Cerebellar nuclear complex (tissue), 1 donor: Measurements from ENCODE around the gene RGS9BP.
"Not testable (repeated sequence)": the region's sequence is repeated elsewhere in the genome, so short reads cannot be mapped to it uniquely, and the experiment has no call there.

ENCODE experiments used
- DNase-seq, 2 experiments: peaks; one replicate each; lab custom pipeline; 2025; lab: John Stamatoyannopoulos, UW

RGS9BP gene

DNA sequence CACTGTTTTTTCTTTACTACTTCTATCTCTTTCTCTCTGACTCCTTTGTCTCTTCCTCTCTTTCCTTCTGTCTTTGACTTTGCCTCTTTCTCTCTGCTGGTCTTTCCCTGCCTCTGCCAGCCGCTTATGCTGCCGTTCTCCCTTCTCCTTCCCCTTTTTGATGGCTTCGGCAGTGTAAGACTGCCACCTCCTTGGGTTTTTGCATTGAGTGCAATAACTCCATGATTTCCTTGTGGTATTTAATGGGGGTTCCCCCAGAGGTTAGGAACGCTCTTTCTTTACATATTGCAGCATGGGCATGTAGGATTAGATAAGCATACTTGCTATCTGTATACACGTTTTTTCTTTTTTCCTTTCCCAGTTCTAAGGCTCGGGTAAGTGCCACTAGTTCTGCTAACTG, 19.9 kb downstream of the RGS9BP start:
- not testable (repeated sequence) for DNase-seq

DNA sequence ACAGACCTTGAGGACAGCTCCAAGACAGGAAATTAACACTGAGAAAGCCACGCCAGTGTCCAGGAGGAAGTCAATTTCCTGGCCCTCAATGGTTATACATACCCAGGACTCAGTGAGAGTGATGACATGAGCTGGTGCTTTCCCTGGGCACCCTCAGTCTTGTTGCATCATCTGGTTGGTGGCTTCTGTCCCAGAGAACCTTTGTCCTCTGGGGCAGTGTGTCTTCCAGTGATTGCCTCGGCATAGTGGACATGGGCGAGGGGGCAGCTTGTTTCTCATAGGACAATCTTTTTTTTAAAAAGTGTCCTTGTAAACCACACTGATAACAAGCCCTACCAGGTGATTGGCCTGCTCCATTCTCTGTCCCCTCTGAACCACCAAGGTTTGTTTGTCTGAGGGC, 21.1 kb downstream of the RGS9BP start:
- not testable (repeated sequence) for DNase-seq

DNA sequence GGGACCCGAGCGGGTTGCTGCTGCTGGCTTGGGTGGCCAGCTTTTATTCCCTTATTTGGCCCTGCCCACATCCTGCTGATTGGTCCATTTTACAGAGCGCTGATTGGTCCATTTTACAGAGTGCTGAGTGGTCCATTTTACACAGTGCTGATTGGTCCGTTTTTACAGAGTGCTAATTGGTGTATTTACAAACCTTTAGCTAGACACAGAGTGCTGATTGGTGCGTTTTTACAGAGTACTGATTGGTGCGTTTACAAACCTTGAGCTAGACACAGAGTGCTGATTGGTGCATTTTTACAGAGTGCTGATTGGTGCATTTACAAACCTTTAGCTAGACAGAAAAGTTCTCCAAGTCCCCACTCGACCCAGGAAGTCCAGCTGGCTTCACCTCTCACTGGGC, 24.5 kb downstream of the RGS9BP start:
- not testable (repeated sequence) for DNase-seq

DNA sequence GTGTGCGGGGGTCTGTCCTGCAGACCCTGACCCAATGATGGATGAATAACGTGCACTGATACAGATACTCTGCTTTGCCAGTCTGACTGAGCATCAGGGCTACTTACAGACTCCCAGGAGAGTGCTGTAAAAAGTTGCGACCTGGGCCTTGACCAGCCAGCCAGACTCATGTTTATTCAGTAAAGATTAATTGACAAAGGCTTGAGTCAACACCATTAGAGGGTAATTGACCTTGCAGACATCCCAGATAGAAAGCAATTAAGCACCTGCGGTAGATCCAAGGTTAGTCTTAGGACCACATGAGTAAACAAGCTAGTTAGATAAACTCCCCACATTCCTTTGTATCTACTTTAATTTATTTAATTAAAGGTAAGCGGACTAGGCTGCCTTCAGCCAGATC, 26.4 kb downstream of the RGS9BP start:
- no peak for DNase-seq

DNA sequence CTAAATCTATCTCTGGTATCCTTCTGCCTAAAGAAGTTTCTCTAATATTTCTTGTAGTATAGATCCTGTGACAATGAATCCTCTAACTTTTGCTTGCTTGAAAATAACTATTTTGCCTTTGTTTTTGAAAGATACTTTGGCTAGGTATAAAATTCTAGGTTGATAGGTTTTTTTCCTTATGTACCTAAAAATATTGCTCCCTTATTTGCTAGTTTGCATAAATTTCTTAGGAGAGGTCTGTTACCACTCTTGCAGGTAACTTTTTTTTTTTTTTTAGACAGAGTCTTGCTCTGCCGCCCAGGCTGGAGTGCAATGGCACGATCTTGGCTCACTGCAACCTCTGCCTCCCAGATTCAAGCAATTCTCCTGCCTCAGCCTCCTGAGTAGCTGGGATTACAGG, 28.4 kb downstream of the RGS9BP start:
- DNase-seq, result not testable (repeated sequence)

DNA sequence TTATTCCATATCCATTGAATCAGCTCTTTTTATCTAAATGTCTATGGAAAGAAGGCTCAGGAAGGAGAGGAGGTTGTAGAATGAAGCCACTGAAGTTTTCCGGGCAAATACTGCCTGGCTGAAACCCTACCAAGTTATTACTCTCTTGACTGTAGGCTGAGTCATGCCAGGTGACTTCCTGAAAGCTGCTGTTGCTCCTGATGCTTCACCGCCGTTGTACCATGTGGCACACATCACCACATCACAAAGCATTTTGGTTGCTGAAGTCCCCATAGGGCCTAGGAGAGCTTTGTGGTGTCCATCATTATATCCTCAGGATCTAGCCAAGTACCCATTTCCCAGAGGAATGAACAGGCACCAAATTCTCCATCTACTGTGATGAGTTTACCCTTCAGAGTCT, 32.8 kb downstream of the RGS9BP start:
- DNase-seq, result no peak

DNA sequence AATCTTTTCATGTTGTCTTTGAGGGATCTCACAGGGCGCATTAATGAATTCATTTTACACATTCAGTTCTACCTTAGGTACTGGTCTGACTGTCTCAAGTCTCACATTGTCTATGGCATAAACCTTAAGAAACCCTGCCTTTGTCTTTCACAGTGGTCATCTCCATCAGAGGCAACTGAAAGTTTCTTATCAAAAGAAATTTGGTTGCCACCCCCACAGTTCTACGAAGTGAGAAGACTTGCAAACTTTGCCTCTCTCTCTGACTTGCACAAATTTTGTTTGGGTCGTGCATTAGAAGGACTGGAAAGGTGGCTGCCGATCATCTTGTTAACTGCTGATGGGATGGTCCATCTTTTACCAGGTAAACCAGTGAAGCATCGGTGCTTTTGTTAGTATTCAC, 33.4 kb downstream of the RGS9BP start:
- no peak for DNase-seq

DNA sequence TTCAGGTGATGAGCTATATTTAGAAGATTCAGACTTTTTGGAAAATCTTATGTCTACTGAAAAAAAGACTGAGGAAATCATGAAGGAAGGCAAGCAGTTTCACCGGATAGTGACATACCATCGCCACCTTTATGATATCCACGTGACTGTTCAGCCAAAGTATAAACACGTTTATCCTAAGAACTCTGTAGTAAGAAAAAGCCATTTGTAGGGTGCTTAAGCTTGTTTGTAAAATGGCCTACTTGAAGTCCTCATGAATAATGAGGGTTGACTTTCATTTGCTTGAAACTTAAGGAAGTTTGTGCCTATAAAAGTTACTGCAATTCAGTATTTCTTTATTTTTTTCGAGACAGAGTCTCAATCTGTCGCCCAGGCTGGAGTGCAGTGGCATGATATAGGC, 36.1 kb downstream of the RGS9BP start:
- no peak for DNase-seq

DNA sequence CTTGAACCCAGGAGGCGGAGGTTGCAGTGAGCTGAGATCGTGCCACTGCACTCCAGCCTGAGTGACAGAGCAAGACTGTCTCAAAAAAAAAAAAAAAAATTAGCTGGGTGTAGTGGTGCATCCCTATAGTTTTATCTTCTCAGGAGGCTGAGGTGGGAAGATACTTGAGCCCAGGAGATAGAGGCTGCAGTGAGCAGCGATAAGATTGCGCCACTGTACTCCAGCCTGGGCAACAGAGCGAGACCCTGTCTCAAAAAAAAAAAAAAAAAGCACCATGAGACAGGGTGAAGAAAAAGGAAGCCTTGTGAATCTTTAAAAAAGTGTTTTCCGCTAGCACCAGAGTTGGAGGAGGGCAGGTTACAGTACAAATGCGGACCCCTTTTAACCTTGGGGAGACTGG, 40.6 kb downstream of the RGS9BP start:
- not testable (repeated sequence) for DNase-seq

DNA sequence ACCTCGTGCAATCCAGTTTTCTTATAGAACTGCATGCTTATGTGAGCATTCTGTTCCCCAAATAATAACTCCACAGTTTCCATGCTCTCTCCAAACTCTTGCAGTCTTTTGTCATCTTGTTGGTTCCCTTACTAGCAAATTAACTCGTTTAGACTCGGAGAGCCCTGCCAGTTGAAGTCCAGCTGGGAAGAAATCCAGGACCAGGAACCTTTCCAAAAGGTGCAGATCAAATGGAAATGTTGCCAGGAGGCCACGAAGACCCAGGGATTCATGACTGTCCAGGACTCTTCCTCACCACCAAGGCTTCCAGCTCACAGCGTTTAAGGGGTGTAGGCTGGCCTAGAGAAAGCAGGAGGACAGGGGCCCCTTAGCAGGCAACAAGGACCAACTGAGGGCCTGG, 41.8 kb downstream of the RGS9BP start:
- peak in 1 of 2 experiments; percentile 3 for DNase-seq

DNA sequence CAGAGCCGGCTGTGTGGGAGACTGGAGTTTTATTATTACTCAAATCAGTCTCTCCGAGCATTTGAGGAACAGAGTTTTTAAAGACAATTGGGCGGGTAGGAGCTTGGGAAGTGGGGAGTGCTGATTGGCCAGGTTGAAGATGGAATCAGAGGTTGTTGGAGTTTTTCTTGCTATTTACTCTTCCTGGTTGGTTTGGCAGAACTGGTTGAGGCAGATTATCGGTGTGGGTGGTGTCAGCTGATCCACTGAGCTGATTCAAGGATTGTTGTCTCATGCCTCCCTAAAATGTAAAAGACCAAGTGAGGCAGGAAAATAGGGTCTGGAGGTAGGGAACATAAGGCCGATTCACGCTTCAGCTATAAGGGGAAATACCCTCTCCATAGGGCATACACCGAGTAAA, 42.6 kb downstream of the RGS9BP start:
- no peak for DNase-seq

DNA sequence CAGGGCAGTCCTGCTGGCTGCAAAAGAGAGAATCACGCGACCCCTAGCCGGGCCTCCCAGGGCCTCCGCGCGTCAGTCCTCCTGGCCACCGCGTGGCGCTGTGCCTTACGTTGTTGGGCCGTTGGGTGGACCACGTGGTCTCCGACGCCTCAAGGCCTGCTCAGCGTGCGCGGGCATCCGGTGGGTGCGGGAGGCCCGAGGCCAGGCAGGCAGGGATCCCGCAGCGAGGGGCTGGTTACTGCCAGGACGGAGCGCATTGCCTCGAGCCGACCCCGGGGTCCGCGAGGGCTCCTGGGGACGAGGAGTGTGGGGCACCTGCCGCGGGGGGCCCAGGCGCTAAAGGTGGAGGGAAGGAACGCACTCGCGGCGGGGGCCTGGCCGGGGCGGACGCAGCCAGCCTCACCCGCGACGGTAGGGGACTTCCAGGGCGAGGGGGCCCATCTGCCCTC, 44.0 kb downstream of the RGS9BP start, which contains the start of gene TDRD12:
TSS of gene TDRD12 (plus strand) at position 157 of the 449 bp plus-strand sequence. CDS start 306 bp downstream, outside the sequence.
- no peak for DNase-seq

DNA sequence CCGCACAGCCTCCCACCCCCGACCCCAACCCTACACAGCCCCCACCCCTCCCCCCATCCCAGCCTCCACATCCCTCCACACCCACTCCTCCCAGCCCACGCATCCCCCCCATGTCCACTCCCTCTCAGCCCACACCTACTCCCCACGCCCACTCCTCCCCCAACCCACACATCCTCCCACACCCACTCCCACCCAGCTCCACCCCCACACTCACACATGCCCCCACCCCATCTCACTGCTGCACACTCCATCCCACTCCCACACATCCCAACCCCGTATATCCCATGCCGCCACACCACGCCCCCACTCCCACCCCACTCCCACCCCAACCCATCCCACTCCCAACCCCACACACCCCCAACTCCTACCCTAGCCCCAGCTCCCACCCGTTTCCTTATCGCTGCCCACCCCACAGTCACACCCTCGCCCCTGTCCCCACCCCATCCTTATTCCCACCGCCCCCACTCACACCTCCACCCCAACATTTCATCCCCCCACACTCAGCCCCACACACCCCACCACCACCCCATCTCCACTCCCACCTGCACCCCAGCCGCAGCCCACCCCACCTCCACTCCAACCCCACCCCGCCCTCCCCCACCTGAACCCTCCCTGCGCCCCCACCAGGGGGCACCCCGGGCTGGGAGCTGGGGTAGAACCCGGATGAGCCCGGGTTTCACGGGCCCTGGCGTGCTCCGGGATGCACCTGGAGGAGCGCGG, 44.7 kb downstream of the RGS9BP start:
- DNase-seq, result no peak

DNA sequence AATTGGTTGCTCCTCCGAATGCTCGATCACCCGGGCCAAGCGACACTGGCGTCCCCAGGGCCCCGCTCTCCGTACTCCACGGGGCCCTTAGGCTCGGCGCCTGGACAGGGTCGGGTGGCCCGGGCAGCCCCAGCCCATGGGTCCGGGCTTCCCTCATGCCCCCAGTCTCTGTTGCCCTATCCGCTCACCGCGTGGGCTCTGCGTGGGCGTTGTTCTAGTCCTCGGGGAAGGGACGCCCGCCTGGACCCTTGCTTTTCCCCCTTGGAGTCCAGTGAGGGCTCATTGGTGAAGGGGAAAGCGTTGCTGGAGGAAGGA, 45.2 kb downstream of the RGS9BP start:
- no peak for DNase-seq
